Activated naive CD4-positive, alpha-beta T cell treated with Interleukin-2 at 50 U/mL for 16 hours (primary cell): Measurements from ENCODE around the gene UBR4.
"Not testable (repeated sequence)": the region's sequence is repeated elsewhere in the genome, so short reads cannot be mapped to it uniquely, and the experiment has no call there.

ENCODE experiments used
- DNase-seq: peaks from one replicate; pipeline ENCODE4 v3.0.0-alpha.2; 2020

UBR4 gene

GRCh38 chr1:19209990-19210771 is at the start of gene UBR4:
TSS of gene UBR4 (minus strand) at chr1:19210266. CDS start at chr1:19210248, 18 bp downstream.
- DNase-seq = peak; percentile 98

GRCh38 chr1:19258353-19258752 is 48.3 kb upstream of the UBR4 start:
- no peak for DNase-seq

- peak; percentile 13 for DNase-seq
Measured at GRCh38 chr1:19257178-19257914, 47.3 kb upstream of the UBR4 start.

GRCh38 chr1:19256301-19256700 is 46.2 kb upstream of the UBR4 start:
- not testable (repeated sequence) for DNase-seq

- DNase-seq = no peak
Measured at GRCh38 chr1:19255288-19255687, 45.2 kb upstream of the UBR4 start.

GRCh38 chr1:19254416-19254815 is 44.4 kb upstream of the UBR4 start:
- DNase-seq = no peak

- peak; percentile 95 for DNase-seq
Measured at GRCh38 chr1:19251305-19252196, 41.5 kb upstream of the UBR4 start, which contains the start of the genes EMC1 and MRTO4. TSS of gene EMC1 (minus strand) at chr1:19251524. CDS start at chr1:19251509, 15 bp downstream. TSS of gene MRTO4 (plus strand) at chr1:19251805. CDS start at chr1:19251836, 31 bp downstream.

- peak; percentile 12 for DNase-seq
Measured at GRCh38 chr1:19250629-19251304, 40.7 kb upstream of the UBR4 start.

- peak; percentile 72 for DNase-seq
Measured at GRCh38 chr1:19240673-19241538, 30.8 kb upstream of the UBR4 start.

GRCh38 chr1:19239876-19240275 is 29.8 kb upstream of the UBR4 start:
- DNase-seq = no peak

- DNase-seq = no peak
Measured at GRCh38 chr1:19234224-19234623, 24.2 kb upstream of the UBR4 start.

- no peak for DNase-seq
Measured at GRCh38 chr1:19232524-19232846, 22.4 kb upstream of the UBR4 start.

- not testable (repeated sequence) for DNase-seq
Measured at GRCh38 chr1:19231736-19232523, 21.9 kb upstream of the UBR4 start.

- no peak for DNase-seq
Measured at GRCh38 chr1:19229828-19230325, 19.8 kb upstream of the UBR4 start.

GRCh38 chr1:19229229-19229628 is 19.2 kb upstream of the UBR4 start:
- no peak for DNase-seq

GRCh38 chr1:19222979-19223824 is 13.1 kb upstream of the UBR4 start:
- no peak for DNase-seq

GRCh38 chr1:19222573-19222972 is 12.5 kb upstream of the UBR4 start:
- DNase-seq = no peak

GRCh38 chr1:19220991-19221390 is 10.9 kb upstream of the UBR4 start:
- DNase-seq = no peak

- no peak for DNase-seq
Measured at GRCh38 chr1:19220080-19220846, 10.2 kb upstream of the UBR4 start.
